Adrenal gland (tissue), 12 donors: ENCODE data around the gene SAMMSON. TPM values are rescaled to one million over a fixed set of nuclear protein-coding genes. Genes with fewer than 3 reads are reported as not detected.

Source experiments
- DNase-seq, 7 donors: peaks; one replicate each; pipeline ENCODE4 v3.0.0-alpha.2; 2019 to 2020
- H3K27ac ChIP-seq, 5 donors: fragments of 200-600 bp; sonication (generic) in 4 of 5; 1 replicate in 3 of 5; 2 replicates in 2 of 5; pipeline versions ENCODE4 v1.5.1 to v1.8.0; 2016 to 2020; ENCODE audit warnings: mild to moderate bottlenecking in 1 of 5
- H3K27me3 ChIP-seq: fragments of 200-600 bp; 2 replicates; pipeline ENCODE4 v1.8.0; 2021
- H3K36me3 ChIP-seq, 2 donors: fragments of 200-600 bp; replicated peaks in 1 of 2; 1 replicate in 1 of 2; 2 replicates in 1 of 2; pipeline versions ENCODE4 v1.5.1 to v1.8.0; 2018 to 2022
- H3K4me1 ChIP-seq, 2 donors: fragments of 200-600 bp; replicated peaks in 1 of 2; 1 replicate in 1 of 2; 2 replicates in 1 of 2; pipeline versions ENCODE4 v1.5.1 to v1.8.0; 2018 to 2021
- H3K4me3 ChIP-seq, 4 donors: fragments of 200-600 bp; sonication (generic) in 3 of 4; one replicate each; pipeline ENCODE4 v1.5.1; 2016 to 2018
- H3K9me3 ChIP-seq, 3 donors: fragments of 200-600 bp; sonication (generic) in 1 of 3; replicated peaks in 1 of 3; 1 replicate in 2 of 3; 2 replicates in 1 of 3; pipeline versions ENCODE4 v1.5.1 to v1.8.0; 2016 to 2021
- CTCF ChIP-seq, 6 experiments: fragments of 450-650 bp in 4 of 6; fragments of 200-600 bp in 2 of 6; sonication (generic) in 1 of 6; IDR thresholded peaks; 1 replicate in 5 of 6; 2 replicates in 1 of 6; pipeline versions ENCODE4 v1.5.1 to v1.8.0; 2016 to 2021; ENCODE audit warnings: antibody characterized with exemption in 6 of 6, mild to moderate bottlenecking in 2 of 6, moderate library complexity in 1 of 6
- POLR2A ChIP-seq, 2 donors: fragments of 450-650 bp; IDR thresholded peaks; one replicate each; pipeline ENCODE4 v1.6.1; 2017; ENCODE audit warnings: antibody characterized with exemption in 2 of 2, mild to moderate bottlenecking in 2 of 2, moderate library complexity in 1 of 2
- WGBS, 4 donors: extraction: QIAGEN DNeasy Blood & Tissue Kit in 2 of 4; methylation state at CpG; one replicate each; pipeline versions ENCODE4 v1.1.5 to v1.1.7; 2013 to 2017; 5-methylcytosine and 5-hydroxymethylcytosine counted together
- intact Hi-C, 2 donors: fragments of 100-400 bp; cut with DNase I; formaldehyde crosslinking; loops; one replicate each; pipeline versions ENCODE4 v1.14.1 to v1.15.0; 2022 to 2023
- polyA plus RNA-seq, 3 donors: library from polyadenylated mRNA; stranded (reverse); fragments of 200-250 nt in 2 of 3; fragments of 350-450 nt in 1 of 3; fragmentation: Illumina TruSeq in 1 of 3; extraction: RNeasy Lipid Tissue Mini Kit (QIAGEN cat#74804) in 1 of 3; gene quantifications; one replicate each; pipeline ENCODE4 v1.2.3, GENCODE V29; 2013 to 2014
- total RNA-seq, 9 donors: library from RNA; depleted of rRNA in 4 of 9; stranded (reverse); fragments of >200 nt in 4 of 9; fragments of 120-200 nt in 1 of 9; fragmentation: NEBNext Ultra II Directional in 1 of 9; extraction: Animal tissue kit (Norgen Biotek cat#: 25700) in 1 of 9; gene quantifications; one replicate each; pipeline versions ENCODE4 v1.1.0 to v1.2.4, GENCODE V29; 2013 to 2023
- donor health status: healthy with polysubstance abuse.
- donor health status: Bipolar disorder and iron deficiency.
- donor health status: DM: yes; HTN: yes; CAD: no.
- donor health status: DM: no; HTN: no; CAD: no.
- donor health status: DM: no; HTN: no; CAD: no.
- donor health status: DM: yes; HTN: yes; CAD: no.

The SAMMSON gene
- total and polyA plus RNA-seq, 12 donors: not detected

GRCh38 chr3:70061096-70061495, 61.6 kb downstream of the SAMMSON start:
- H3K9me3 ChIP-seq: no peaks in the 10 kb centered on the region
- no peak for DNase-seq
- no peak overlapping the region for H3K27ac ChIP-seq
- H3K27me3 ChIP-seq: peaks cover 4% of the 10 kb centered on the region
- WGBS, 4 donors: 81 to 86% (median 85%) methylated on average over 5 of the region's 5 CpGs
- no peak overlapping the region for H3K4me3 ChIP-seq
- TF ChIP-seq POLR2A (IDR thresholded peaks at IDR 0.05) (no peak), CTCF (IDR thresholded peaks at IDR 0.05) (no peak)
- H3K4me1 ChIP-seq: no peaks in the 10 kb centered on the region
- H3K36me3 ChIP-seq: no peaks in the 10 kb centered on the region
- intact Hi-C loops: loop anchor here in 1 of 2 donors (10.0 kb wide), 1 partner anchor 294 kb away; no protein-coding TSS in a partner anchor

- no peak overlapping the region for H3K4me3 ChIP-seq
- H3K36me3 ChIP-seq: no peaks in the 10 kb centered on the region
- TF ChIP-seq CTCF (IDR thresholded peaks at IDR 0.05): peak; percentile 50 to 66 (median 56)
- TF ChIP-seq POLR2A (IDR thresholded peaks at IDR 0.05): no peak
- DNase-seq: peak in 3 of 7 donors; percentile 12 to 25 (median 25)
- H3K27me3 ChIP-seq: no peaks in the 10 kb centered on the region
- H3K4me1 ChIP-seq: no peaks in the 10 kb centered on the region
- H3K27ac ChIP-seq: no peak overlapping the region
- 26 to 35% (median 28%) methylated on average over 5 of the region's 5 CpGs for WGBS, 4 donors
- no peaks in the 10 kb centered on the region for H3K9me3 ChIP-seq
- intact Hi-C loops: loop anchor here in 1 of 2 donors (10.0 kb wide), 1 partner anchor 291 kb away; no protein-coding TSS in a partner anchor
Observed at GRCh38 chr3:70064194-70064779, 64.8 kb downstream of the SAMMSON start.

- no peak overlapping the region for H3K27ac ChIP-seq
- no peak overlapping the region for H3K4me3 ChIP-seq
- no peaks in the 10 kb centered on the region for H3K4me1 ChIP-seq
- H3K36me3 ChIP-seq: no peaks in the 10 kb centered on the region
- DNase-seq: no peak
- H3K27me3 ChIP-seq: peaks cover 8% of the 10 kb centered on the region
- TF ChIP-seq CTCF (IDR thresholded peaks at IDR 0.05): no peak
- no peak for TF ChIP-seq POLR2A (IDR thresholded peaks at IDR 0.05)
- intact Hi-C loops: loop anchor here in 1 of 2 donors (10.0 kb wide), 1 partner anchor 289 kb away; no protein-coding TSS in a partner anchor
- peaks cover 0 to 7% (median 0%) of the 10 kb centered on the region in 3 donors for H3K9me3 ChIP-seq
- WGBS, 4 donors: 49 to 67% (median 65%) methylated on average over 7 of the region's 7 CpGs
Observed at GRCh38 chr3:70065696-70066253, 66.2 kb downstream of the SAMMSON start.

GRCh38 chr3:70067860-70068521, 68.5 kb downstream of the SAMMSON start:
- peaks cover 13% of the 10 kb centered on the region for H3K27me3 ChIP-seq
- no peak overlapping the region for H3K27ac ChIP-seq
- H3K36me3 ChIP-seq: no peaks in the 10 kb centered on the region
- peaks cover 0 to 7% (median 0%) of the 10 kb centered on the region in 3 donors for H3K9me3 ChIP-seq
- H3K4me1 ChIP-seq: no peaks in the 10 kb centered on the region
- TF ChIP-seq CTCF (IDR thresholded peaks at IDR 0.05) (no peak), POLR2A (IDR thresholded peaks at IDR 0.05) (no peak)
- no peak overlapping the region for H3K4me3 ChIP-seq
- WGBS, 4 donors: 75 to 78% (median 77%) methylated on average over 7 of the region's 7 CpGs
- DNase-seq: no peak
- intact Hi-C loops: loop anchor here in 1 of 2 donors (10.0 kb wide), 1 partner anchor 287 kb away; no protein-coding TSS in a partner anchor
